ENCODE data around the gene IL31RA.
"Not testable (repeated sequence)": the region's sequence is repeated elsewhere in the genome, so short reads cannot be mapped to it uniquely, and the experiment has no call there.

IL31RA gene

DNA sequence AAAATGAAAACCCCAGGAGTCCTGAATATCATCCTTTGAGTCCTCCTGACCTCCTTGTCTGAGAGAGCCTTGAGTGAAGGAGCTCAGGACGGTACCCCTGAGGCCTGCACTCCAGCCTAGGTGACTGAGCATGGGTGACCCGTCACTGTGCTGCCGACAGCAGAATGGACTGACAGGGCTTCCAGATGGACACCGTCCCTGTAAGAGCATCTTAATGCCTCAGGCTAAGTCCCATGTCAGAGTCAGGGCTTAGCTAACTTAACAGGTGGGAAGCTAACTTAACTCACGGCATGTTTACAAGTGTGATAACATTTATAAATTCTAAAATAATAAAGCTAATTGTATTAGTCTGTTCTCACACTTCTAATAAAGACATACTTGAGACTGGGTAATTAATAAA lies 75.3 kb downstream of the IL31RA start:
- DNase-seq (ENCODE audit: low read depth), result no peak

DNA sequence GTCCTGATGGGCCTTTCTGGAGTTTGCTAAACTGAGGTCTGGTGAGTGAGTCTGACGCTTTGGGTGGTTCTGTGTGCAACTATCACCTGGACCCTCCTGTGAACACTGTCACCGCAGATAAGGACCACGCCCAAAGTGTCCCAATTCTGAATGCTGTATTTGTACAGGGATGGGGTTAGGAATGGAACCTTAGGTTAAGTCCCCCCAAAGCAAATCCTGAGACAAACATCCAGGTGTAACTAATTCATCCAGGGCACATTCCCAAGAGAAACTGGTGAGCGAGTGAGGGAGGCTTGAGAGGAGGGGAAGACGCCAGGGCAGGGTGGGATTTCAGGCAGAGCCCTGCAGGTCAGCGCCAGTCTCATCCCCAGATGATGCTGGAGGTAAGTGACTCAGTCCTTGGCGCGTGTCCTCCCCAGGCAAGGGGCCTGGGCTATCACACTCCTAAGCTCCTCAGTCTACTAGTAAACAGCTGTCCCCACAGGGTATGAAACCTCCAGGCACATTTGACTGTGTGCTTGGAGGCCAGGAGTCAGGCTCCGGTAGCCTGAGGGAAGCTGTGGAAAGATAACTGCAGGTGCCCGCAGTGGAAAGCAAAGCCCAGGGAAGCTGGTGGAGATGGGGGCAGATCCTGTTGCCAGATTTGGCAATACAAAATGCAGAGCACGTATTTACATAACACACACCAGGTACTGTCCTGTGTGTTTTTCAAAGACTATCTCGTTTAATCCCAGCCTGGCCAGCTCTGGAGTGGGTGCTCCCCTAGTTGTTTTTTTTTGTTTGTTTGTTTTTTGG lies 76.9 kb downstream of the IL31RA start:
- no peak for DNase-seq (ENCODE audit: low read depth)

GRCh38 chr5:55929020-55929799 lies 78.1 kb downstream of the IL31RA start:
- DNase-seq (ENCODE audit: low read depth), result no peak

GRCh38 chr5:55932700-55933099 lies 81.5 kb downstream of the IL31RA start:
- no peak for DNase-seq (ENCODE audit: low read depth)

- DNase-seq (ENCODE audit: low read depth), result no peak
These were observed 82.4 kb downstream of the IL31RA start for GRCh38 chr5:55933377-55934114.

DNA sequence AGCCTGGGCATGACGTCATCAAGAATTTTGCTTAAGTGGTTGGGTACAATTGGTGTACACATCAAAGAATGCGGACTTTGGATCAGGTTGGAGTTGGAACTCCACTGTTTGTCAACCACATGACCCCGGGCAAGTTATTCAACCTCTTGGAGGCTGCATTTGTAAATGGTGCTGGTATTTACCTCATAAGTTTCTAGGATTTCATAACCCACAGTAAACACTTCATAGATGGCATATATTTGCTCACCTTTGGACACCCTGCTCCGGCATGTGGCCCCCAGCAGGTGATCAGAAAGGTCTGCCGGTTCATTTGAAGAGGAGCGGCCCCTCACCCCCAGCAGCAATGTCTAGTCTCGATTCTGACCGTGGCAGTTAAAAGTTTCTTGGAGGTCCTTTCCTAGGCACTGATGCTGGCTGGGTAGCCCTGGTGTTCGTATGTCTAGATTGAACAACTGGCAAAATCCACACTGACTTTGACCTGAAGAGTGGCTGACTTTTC lies 83.0 kb downstream of the IL31RA start:
- no peak for DNase-seq (ENCODE audit: low read depth)

DNA sequence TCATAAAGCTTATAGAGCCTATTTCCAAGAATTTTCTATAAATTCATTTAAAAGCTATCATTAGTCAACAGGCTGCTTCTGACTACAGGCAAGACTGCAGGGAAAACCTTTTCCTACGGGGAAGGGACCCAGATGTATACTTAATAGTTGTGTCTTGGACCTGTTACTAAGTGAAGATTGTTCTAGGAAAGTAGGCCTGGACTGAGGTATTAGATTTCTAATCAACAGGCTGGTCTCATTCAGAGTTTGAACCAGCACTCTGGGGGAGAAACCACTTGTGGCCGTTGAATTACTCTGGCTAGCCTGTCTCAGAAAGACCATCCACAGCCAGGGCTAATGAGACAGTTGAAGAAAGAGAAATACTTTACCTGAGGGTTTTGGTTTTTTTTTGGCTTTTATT lies 83.6 kb downstream of the IL31RA start:
- DNase-seq (ENCODE audit: low read depth), result no peak

GRCh38 chr5:55935371-55935770 lies 84.2 kb downstream of the IL31RA start:
- DNase-seq (ENCODE audit: low read depth), result no peak

- peak; percentile 70 for DNase-seq (ENCODE audit: low read depth)
These were observed 85.0 kb downstream of the IL31RA start for GRCh38 chr5:55936100-55936693.

DNA sequence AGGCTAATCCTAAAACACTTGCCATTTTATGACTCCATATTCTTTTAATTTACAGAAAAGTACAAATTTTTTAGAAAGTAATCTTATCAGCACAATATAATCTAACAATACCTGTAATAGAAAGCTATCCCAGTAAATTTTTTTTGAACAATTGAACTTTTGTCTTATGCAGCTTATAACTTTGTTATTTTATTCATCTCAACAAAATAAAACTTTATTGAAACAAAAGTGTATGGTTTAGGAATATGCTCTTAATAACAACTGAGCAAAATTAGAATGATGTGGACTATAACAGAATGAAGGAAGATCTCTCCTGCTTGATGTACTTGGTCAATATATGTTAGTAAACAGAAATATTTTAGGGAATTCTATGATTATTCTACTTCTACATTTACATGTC lies 86.4 kb downstream of the IL31RA start:
- DNase-seq (ENCODE audit: low read depth), result not testable (repeated sequence)

GRCh38 chr5:55941154-55941553 lies 90.0 kb downstream of the IL31RA start:
- DNase-seq (ENCODE audit: low read depth), result not testable (repeated sequence)

- DNase-seq (ENCODE audit: low read depth), result no peak
These were observed 108.1 kb downstream of the IL31RA start for GRCh38 chr5:55959208-55959607.

GRCh38 chr5:55960779-55961178 lies 109.6 kb downstream of the IL31RA start:
- DNase-seq (ENCODE audit: low read depth), result no peak

DNA sequence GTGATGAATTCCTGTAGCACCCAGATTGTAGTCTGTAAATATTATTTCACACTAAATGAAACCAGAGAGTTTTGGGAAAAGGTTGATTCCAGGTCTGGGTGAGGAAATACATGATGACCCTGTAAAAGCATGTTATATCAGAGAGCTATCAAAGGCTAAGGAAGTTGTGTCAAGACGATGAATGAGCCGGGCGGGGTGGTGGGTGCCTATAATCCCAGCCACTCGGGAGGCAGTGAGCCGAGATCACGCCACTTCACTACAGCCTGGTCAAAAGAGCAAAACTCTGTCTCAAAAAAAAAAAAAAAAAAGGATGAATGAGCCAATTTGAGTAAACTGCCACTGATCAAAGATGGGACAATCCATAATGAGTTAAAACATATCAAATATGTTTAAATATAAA lies 114.4 kb downstream of the IL31RA start:
- no peak for DNase-seq (ENCODE audit: low read depth)

GRCh38 chr5:55966284-55966683 lies 115.1 kb downstream of the IL31RA start:
- no peak for DNase-seq (ENCODE audit: low read depth)

GRCh38 chr5:55969956-55970355 lies 118.8 kb downstream of the IL31RA start:
- no peak for DNase-seq (ENCODE audit: low read depth)

Data from stimulated activated CD4-positive, alpha-beta T cell treated with anti-CD3 and anti-CD28 coated beads, Interleukin-2, amount 100 ng/mL, for 4 hours (primary cell).